Endothelial cell of umbilical vein (primary cell): ENCODE measurements around the gene NRCAM. TPM values are rescaled to one million over a fixed set of nuclear protein-coding genes. Genes with fewer than 3 reads are reported as not detected.

Experiments used
- BruUV-seq: library from RNA; stranded (reverse); fragments of 400-500 nt; replicated peaks from 2 replicates; lab custom pipeline; 2021; lab: Mats Ljungman, UMichigan
- CTCF ChIA-PET: fragments of 300-600, 350-600 bp; sonication (Branson Sonifier 250); formaldehyde crosslinking; loops from one replicate; lab custom pipeline; 2021; ENCODE audit warnings: antibody characterized with exemption, inconsistent platforms; lab: Charles Lee
- POLR2A ChIA-PET: fragments of 300-600, 350-600 bp; sonication (Branson Sonifier 250); formaldehyde crosslinking; loops from one replicate; lab custom pipeline; 2021; ENCODE audit warnings: antibody characterized with exemption, inconsistent platforms; lab: Charles Lee
- DNase-seq: peaks from one replicate; pipeline ENCODE4 v3.0.0-alpha.2; 2011; ENCODE audit warnings: low read depth, low spot score
- FAIRE-seq: peaks from 2 replicates; lab custom pipeline; 2011; peaks lifted over from hg19 to GRCh38; lab: Jason Lieb, UNC
- H2AFZ ChIP-seq: 2 replicates; pipeline ENCODE4 v1.6.0; 2012; ENCODE audit warnings: low read depth, low read length, control low read depth, inconsistent platforms
- H3K27ac ChIP-seq: 2 replicates; pipeline ENCODE4 v1.5.1; 2011; ENCODE audit warnings: low read depth, mild to moderate bottlenecking, control low read depth, low read length, moderate library complexity; ENCODE audit not compliant: insufficient read depth
- H3K27me3 ChIP-seq, 2 experiments: 2 replicates each; pipeline versions ENCODE4 v1.6.0 to v1.6.1; 2011; ENCODE audit warnings: low read length in 2 of 2, mixed read lengths in 1 of 2; ENCODE audit not compliant: control insufficient read depth in 2 of 2, insufficient read depth in 2 of 2
- H3K36me3 ChIP-seq, 2 experiments: 2 replicates in 1 of 2; 3 replicates in 1 of 2; pipeline ENCODE4 v1.5.1; 2011; ENCODE audit warnings: low read length in 2 of 2, mild to moderate bottlenecking in 1 of 2, moderate library complexity in 1 of 2; ENCODE audit not compliant: control insufficient read depth in 2 of 2, insufficient read depth in 2 of 2; ENCODE audit errors: extremely low read depth in 1 of 2
- H3K4me1 ChIP-seq: 3 replicates; pipeline ENCODE4 v1.5.1; 2011; ENCODE audit warnings: mild to moderate bottlenecking, low read length; ENCODE audit not compliant: control insufficient read depth, insufficient read depth; ENCODE audit errors: extremely low read depth
- H3K4me2 ChIP-seq: 2 replicates; pipeline ENCODE4 v1.6.1; 2011; ENCODE audit warnings: low read length, control low read depth, mixed read lengths; ENCODE audit not compliant: insufficient read depth
- H3K4me3 ChIP-seq, 3 experiments: fragments of 200-600 bp in 1 of 3; sonication (generic), shearing (Covaris generic) in 1 of 3; replicated peaks in 1 of 3; 2 replicates each; pipeline ENCODE4 v1.5.1; 2011 to 2016; ENCODE audit warnings: control low read depth in 3 of 3, low read length in 3 of 3, mild to moderate bottlenecking in 2 of 3, inconsistent platforms in 1 of 3, low read depth in 1 of 3, moderate library complexity in 1 of 3; ENCODE audit not compliant: insufficient read depth in 1 of 3
- H3K79me2 ChIP-seq: 2 replicates; pipeline ENCODE4 v1.6.0; 2012; ENCODE audit warnings: low read length, inconsistent platforms; ENCODE audit not compliant: control insufficient read depth, insufficient read depth
- H3K9ac ChIP-seq: replicated peaks from 2 replicates; pipeline ENCODE3; 2011; ENCODE audit warnings: low read length, control low read depth; ENCODE audit not compliant: insufficient read depth; ENCODE audit errors: extremely low read depth
- H3K9me1 ChIP-seq: replicated peaks from 3 replicates; pipeline ENCODE4 v1.6.0; 2011; ENCODE audit warnings: mild to moderate bottlenecking, low read length; ENCODE audit not compliant: control insufficient read depth, insufficient read depth; ENCODE audit errors: extremely low read depth
- H3K9me3 ChIP-seq: replicated peaks from 2 replicates; pipeline ENCODE4 v1.5.1; 2012; ENCODE audit warnings: low read length, inconsistent platforms; ENCODE audit not compliant: control insufficient read depth, insufficient read depth
- H4K20me1 ChIP-seq: replicated peaks from 2 replicates; pipeline ENCODE3; 2011; ENCODE audit warnings: mild to moderate bottlenecking, low read length; ENCODE audit not compliant: control insufficient read depth, insufficient read depth; ENCODE audit errors: extremely low read depth
- EZH2 ChIP-seq: IDR thresholded peaks from 2 replicates; pipeline ENCODE4 v1.6.1; 2012; ENCODE audit warnings: borderline replicate concordance, low read depth, mild to moderate bottlenecking, moderate library complexity, low read length, inconsistent platforms; ENCODE audit not compliant: severe bottlenecking
- FOS ChIP-seq: IDR thresholded peaks from 2 replicates; pipeline ENCODE4 v1.6.1; 2011; ENCODE audit warnings: mild to moderate bottlenecking, low read length, moderate library complexity, borderline replicate concordance; ENCODE audit not compliant: insufficient read depth
- GATA2 ChIP-seq: IDR thresholded peaks from 2 replicates; pipeline ENCODE4 v1.7.0; 2011; ENCODE audit warnings: low read depth, mild to moderate bottlenecking, moderate library complexity, mixed read lengths, low read length; ENCODE audit not compliant: insufficient read length, insufficient read depth
- JUN ChIP-seq: IDR thresholded peaks from 2 replicates; pipeline ENCODE4 v1.6.1; 2011; ENCODE audit warnings: borderline replicate concordance, low read depth; ENCODE audit not compliant: insufficient read length, insufficient read depth
- MYC ChIP-seq: IDR thresholded peaks from one replicate; pipeline ENCODE4 v1.6.1; 2011; ENCODE audit warnings: mild to moderate bottlenecking, low read depth, low read length
- POLR2A ChIP-seq: IDR thresholded peaks from 2 replicates; pipeline ENCODE4 v1.6.1; 2012; ENCODE audit warnings: low read depth, mild to moderate bottlenecking, control low read depth, low read length
- POLR2AphosphoS5 ChIP-seq: IDR thresholded peaks from 2 replicates; pipeline ENCODE4 v1.6.1; 2012; ENCODE audit warnings: low read depth, mild to moderate bottlenecking, control low read depth, low read length, moderate library complexity; ENCODE audit not compliant: insufficient read depth
- dilution Hi-C: fragments of 300-500 bp; cut with MboI; formaldehyde crosslinking; loops from one replicate; pipeline ENCODE4 v1.15.0; 2019; ENCODE audit warnings: low sequenced_read_pairs; ENCODE audit not compliant: extremely low pct_ligation_motif_present
- intact Hi-C: fragments of 100-400 bp; cut with micrococcal nuclease; formaldehyde crosslinking; loops from one replicate; pipeline ENCODE4 v1.10.0; 2022
- polyA plus RNA-seq, 4 experiments: library from polyadenylated mRNA; depleted of rRNA in 3 of 4; stranded (reverse) in 3 of 4; unstranded in 1 of 4; fragments of >200 nt; gene quantifications; 2 replicates each; pipeline versions ENCODE4 v1.2.1 to v1.2.3, GENCODE V29; 2011 to 2012; ENCODE audit warnings: missing spikeins in 1 of 4
- total RNA-seq: library from RNA; stranded (reverse); gene quantifications from 2 replicates; pipeline ENCODE4 v1.2.3, GENCODE V29; 2021
- TF ChIP-seq, protein P1 (sequence below): IDR thresholded peaks from 2 replicates; pipeline ENCODE4 v1.6.1; 2011; ENCODE audit not compliant: insufficient read depth, insufficient read length
- TF ChIP-seq, protein P2 (sequence below), 2 donors: IDR thresholded peaks; 1 replicate in 1 of 2; 2 replicates in 1 of 2; pipeline ENCODE4 v1.5.1; 2011; ENCODE audit warnings: low read length in 2 of 2, mild to moderate bottlenecking in 2 of 2, moderate library complexity in 2 of 2, control low read depth in 1 of 2, inconsistent platforms in 1 of 2, low read depth in 1 of 2; ENCODE audit not compliant: insufficient read depth in 1 of 2; ENCODE audit errors: extremely low read depth in 1 of 2

NRCAM gene
- total and polyA plus RNA-seq, 2 donors (not counting 3 experiments of a cell fraction or from before 2014, with no cell fraction given), result 26.0 to 47.6 TPM

DNA sequence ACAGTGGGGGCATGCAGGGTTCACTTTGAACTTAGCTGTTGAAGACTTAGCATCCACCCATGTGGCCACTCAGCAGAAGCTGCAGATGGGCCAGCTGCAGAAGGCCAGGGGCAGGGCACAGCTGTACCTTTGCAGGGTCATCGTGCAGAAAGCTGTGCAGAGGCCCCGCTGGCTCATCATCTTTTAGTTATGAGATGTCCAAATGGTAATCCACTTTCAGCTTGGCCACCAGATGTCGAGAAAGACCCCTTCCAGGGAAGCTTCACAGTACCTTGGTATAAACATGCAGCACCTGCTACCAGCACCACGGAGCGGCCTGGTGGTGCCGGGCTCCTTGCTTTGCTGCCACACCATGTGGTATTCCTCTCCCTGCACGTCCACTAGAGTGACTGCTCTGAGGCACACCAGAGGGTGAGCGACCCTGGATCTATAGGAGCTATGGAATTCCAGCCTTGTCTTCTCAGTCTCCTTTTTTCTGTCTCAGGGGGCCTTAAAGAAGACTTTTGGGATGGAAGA is 251.9 kb downstream of the NRCAM start:
- Histone ChIP-seq H3K4me3 (no peak overlapping the region), H3K27ac (no peak overlapping the region), H4K20me1 (no peaks in the 10 kb centered on the region), H3K36me3 (peaks cover 0 to 5% of the 10 kb centered on the region in 2 experiments), H3K4me2 (no peak overlapping the region), H2AFZ (no peak overlapping the region), H3K4me1 (no peaks in the 10 kb centered on the region), H3K9me1 (no peaks in the 10 kb centered on the region), H3K27me3 (no peaks in the 10 kb centered on the region), H3K79me2 (no peaks in the 10 kb centered on the region), H3K9ac (no peak overlapping the region), H3K9me3 (no peaks in the 10 kb centered on the region)
- ChIA-PET CTCF (interaction anchor here (0.9 to 1.6 kb wide), 3 partner anchors 10 to 293 kb away, joined by 4 to 6 read pairs (median 5); no protein-coding TSS in a partner anchor), POLR2A (no interaction called here)
- TF ChIP-seq GATA2 (no peak), FOS (no peak), POLR2AphosphoS5 (no peak), JUN (no peak), MYC (no peak), POLR2A (no peak), EZH2 (no peak)
- TF ChIP-seq, protein P1, sequence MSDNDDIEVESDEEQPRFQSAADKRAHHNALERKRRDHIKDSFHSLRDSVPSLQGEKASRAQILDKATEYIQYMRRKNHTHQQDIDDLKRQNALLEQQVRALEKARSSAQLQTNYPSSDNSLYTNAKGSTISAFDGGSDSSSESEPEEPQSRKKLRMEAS, result no peak
- TF ChIP-seq, protein P2, sequence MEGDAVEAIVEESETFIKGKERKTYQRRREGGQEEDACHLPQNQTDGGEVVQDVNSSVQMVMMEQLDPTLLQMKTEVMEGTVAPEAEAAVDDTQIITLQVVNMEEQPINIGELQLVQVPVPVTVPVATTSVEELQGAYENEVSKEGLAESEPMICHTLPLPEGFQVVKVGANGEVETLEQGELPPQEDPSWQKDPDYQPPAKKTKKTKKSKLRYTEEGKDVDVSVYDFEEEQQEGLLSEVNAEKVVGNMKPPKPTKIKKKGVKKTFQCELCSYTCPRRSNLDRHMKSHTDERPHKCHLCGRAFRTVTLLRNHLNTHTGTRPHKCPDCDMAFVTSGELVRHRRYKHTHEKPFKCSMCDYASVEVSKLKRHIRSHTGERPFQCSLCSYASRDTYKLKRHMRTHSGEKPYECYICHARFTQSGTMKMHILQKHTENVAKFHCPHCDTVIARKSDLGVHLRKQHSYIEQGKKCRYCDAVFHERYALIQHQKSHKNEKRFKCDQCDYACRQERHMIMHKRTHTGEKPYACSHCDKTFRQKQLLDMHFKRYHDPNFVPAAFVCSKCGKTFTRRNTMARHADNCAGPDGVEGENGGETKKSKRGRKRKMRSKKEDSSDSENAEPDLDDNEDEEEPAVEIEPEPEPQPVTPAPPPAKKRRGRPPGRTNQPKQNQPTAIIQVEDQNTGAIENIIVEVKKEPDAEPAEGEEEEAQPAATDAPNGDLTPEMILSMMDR (IDR thresholded peaks at IDR 0.05; ENCODE audit: extremely low read depth in 1 of 2, insufficient read depth in 1 of 2, low read depth in 1 of 2, low read length in 2 of 2), result no peak
- dilution Hi-C loops, result no loop called here
- no peak for FAIRE-seq
- intact Hi-C loops, result no loop called here
- no peak for DNase-seq
- no TSS peak for BruUV-seq
